SIG-M5 (cell line): ENCODE measurements around the gene TRPV5.

ENCODE experiments used
- DNase-seq: peaks from one replicate; lab custom pipeline; 2025; lab: John Stamatoyannopoulos, UW

TRPV5 gene

DNA sequence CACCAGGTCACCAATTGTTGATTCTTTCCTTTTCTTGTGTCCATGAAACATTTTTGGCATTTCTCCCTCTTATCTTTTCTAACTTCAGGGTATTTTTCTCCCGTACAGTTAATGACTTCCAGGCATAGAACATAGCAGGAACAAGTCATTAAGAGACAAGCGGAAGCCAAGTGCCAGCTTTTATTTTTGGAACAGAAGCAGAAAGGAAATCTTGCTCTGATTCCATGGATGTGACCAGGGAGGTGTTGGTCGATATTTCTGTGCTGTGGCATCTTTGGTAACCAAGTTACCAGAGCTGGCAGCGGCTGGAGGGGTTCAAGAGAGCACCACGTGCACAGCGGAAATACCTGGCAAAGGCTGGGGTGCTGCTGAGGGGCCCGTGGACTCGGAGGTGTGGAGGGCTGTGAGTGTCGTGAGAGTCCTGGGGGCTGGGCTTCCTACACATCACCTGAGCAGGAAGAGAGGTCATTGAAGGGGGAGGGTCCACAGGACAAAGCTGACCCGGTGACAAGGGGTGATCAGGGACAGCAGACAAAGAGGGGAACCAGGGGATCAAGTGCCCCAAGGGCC is 7.5 kb upstream of the TRPV5 start:
- DNase-seq = no peak

DNA sequence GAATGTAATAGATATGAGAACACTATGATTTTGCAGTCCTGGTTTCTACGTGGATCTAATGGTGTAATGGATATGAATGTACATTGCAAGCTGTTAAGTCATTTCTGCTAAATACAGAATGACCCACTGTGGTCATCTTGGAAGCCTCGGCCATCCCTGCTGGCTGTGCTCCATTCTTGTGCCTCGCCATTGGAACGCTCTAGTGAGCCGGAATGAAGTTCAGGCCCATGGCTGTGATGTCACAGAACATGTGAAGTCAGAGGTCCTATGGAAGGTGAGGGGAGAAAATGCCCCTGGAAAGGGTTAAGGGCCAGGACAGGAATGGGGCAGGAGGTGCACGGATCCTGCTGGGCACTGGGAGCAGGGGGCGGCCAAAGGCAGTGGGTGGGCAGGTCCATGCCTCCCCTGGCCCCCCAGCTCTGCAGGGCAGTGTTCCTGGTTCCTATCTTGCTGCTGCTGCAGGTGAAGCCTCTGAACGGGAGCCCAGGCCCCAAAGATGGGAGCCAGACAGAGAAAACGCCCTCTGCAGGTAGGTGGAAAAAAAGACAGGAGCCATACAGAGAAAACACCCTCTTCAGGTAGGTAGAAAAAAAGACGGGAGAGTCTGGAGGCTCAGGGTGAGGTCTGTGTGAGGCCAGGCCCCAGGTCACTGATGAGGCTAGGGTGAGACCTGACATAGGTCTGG is 5.8 kb upstream of the TRPV5 start, which contains the start of gene LLCFC1:
Gene LLCFC1, plus strand, starts transcription at position 259 of the 685 bp plus-strand sequence. Its CDS starts 138 bp downstream, at position 397.
- no peak for DNase-seq

DNA sequence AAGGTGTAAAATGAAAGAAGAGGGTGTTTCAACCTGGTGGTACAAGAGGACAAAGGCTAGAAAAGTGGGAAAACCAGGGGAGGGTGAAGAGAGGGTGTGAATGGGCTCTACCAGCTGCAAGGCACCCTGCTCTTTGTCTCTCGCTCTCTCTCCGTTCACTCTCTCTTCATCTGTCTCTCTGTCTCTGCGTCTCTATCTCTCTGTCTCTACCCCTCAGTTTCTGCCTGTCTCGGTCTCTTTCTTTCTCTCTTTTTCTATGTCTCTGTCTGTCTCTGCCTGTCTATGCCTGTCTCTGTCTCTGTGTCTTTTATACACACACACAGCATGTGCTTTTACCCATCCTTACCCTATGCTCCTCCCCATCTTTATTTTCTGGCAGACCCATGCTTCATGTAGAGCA is 5.1 kb upstream of the TRPV5 start:
- no peak for DNase-seq

DNA sequence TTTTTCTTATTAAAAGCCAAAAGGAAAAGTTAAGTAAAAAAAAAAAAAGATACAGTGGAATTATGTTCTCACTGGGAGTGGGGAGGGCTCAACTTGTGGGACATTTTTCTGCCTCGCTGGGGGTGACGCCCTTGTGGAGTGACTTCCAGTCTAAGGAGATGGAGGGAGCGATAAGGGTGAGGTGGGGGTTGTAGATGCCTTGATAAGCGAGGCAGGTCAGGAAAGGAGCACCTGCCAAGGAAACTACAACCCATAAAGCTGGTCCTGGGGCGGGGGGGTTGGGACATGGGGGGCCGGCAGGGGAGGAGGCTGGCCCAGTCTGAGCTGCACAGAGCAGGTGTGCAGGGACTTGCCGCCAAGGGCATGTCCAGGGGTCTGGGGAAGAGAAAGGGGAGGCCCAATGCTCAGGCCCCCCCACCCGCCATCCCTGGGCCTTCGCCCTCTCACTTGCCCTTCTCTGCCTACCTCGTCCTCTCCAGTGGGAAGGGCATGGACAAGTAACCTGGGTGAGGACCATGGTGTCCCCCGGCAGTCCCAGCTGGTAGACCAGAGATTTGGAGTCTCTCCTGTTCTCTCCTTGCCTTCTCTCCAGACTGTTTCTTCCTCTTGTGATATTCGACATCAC is 2.5 kb upstream of the TRPV5 start:
- DNase-seq = no peak

DNA sequence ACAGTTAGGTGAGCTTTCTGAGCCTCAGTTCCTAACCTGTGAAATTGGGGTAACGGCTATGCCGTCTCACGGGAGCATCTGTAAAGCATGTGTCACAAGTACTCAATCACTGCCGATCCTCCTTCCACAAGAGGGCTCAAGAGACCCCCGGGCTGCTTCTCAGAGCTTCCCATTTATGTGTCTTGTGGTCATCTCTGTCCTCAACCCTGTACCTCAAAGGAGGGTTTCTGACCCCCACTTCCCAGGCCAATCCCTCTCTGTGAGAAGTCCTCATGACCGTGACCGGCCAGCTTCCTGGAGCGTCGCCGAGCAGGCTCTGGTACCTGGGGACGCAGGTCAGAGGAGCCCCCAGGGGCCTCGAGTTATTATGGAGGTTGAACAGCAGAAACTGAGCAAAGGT is 510 bp upstream of the TRPV5 start:
- DNase-seq = no peak

DNA sequence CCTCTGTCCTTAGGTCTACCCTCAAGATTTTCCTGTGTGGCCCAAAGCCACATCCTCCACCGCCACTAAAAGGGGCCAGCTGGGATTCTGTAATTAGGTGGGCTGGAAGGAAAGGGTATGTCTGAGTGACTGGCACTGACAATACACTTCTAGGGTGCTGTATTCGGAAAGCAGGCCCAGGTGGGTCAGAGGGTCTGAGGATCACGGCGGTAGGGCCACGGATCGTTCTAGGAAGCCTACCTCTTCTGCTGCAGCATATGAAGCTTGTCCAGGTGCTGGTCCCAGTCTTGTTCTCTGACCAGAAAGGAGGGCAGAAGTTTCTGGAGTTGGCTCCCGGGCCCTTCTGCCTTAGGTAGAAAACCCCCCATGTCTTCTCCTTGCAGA is 462 bp downstream of the TRPV5 start:
- no peak for DNase-seq

DNA sequence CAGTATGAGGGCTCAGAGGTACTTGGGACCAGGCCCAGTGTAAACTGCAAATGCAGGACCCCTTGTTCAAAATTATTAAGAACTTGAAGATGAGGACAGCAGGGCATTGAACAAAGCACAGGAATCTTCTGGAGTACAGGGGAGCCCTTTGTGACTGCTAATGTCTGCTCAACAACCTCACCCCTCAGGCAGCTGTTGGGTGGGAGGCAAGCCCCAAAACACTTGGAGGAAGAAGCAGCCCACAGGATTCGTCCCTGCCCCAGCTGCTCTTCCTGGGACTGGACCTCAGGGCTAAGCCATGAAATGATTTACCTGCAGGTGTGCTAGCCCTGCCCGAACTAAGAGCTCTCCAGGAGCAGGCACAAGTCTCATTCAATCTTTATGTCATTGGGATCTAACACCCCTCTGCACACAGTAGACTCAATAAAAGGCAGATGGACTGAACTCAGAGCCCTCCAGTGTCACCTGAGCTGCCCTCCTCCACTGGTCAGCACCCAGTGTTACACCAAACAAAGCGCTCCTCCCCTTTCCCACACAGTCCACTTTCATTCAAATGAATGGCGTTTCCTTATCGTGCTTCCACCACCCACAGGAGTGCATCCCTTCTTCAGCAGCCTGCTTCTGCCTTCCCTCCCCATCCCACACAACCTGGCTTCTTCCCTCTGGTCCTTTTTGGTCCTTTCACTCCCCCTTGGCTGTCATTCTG is 1.0 kb downstream of the TRPV5 start:
- DNase-seq = no peak

DNA sequence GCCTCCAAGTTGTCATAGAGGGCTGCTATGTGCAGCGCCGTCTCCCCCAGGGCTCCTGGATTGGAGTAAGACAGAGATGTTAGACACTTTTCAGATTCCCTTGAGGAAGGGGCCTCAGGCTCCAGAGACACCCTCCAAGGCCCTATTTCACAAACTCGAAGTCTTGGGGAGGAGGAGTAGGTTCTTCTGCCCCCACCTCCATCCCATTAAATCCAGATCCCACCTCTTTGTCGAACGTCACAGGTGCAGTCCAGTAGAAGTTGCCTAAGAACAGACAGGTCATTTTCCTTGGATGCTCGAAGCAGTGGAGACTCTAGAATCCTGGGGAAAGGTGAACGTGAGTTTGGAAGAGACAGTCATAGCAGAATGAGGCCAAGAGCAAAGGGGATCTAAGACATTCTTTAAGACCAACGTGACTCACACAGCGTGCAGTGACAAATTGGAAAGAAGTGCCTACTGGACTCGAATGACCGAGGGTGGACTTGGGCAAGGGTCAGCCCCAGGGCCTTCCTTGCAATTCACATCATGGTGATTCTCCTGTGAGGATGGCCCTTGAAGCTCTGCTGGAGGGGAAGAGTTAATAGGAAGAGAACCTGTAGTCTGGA is 3.3 kb downstream of the TRPV5 start:
- no peak for DNase-seq

DNA sequence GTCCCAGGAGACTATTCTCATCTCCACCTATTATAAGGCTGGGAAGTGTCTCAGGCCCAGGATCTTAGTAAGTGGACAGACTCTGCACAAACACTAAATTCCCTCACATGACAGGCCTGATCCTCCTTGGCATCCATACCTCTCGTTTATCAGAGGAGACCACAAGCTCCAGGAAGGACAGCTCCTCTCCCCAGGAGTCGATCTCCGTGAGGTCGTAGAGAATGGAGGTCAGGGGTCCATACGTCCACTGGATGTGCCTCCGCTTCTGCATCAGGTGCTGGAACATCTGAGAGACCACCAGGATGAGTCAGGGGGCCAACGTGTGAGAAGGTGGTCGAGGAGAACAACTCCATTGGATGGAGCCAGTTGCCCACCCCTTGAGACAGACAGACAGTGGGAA is 5.6 kb downstream of the TRPV5 start:
- no peak for DNase-seq

DNA sequence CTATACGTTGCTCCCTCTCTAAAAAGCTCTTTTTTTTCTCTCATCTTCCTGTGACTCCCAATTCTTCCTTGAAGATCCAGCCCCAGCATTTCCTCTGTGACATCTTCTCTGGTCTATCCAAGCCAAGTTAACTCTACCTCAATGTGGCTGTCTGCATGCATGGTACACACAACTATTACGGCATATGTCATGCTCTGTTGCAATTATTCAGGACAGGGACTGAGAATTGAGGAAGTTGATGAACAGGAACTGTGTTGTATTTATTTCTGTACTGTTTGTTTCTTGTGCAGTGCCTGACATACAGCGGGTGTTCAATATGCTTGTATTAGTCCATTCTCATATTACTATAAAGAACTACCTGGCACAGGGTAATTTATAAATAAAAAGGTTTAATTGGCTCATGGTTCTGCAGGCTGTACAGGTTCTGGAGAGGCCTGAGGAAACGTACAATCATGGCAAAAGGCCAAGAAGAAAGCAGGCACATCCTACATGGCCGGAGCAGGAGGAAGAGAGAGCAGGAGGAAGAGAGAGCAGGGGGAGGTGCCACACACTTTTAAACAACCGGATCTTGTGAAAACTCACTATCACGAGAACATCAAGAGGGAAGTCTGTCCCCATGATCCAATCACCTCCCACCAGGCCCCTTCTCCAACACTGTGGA is 6.3 kb downstream of the TRPV5 start:
- DNase-seq = peak; percentile 81

DNA sequence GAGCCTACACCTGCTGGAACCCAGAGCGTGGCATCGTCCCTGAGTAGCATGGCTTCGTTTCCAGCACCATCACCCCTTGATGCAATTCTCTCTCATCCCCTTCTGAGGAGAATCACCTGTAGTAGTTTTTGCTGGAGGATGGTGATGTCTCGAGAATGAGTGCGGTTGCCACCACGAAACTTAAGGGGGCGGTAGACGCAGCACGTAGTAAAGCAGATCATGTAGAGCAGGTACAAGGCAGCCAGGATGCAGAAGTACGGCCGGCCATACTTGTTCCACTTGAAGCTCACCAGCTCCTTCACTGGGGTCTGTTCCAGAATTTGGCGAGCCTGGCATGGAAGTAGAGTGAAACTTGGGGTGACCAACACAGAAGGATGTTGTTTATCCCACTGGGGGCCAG is 8.1 kb downstream of the TRPV5 start:
- no peak for DNase-seq

DNA sequence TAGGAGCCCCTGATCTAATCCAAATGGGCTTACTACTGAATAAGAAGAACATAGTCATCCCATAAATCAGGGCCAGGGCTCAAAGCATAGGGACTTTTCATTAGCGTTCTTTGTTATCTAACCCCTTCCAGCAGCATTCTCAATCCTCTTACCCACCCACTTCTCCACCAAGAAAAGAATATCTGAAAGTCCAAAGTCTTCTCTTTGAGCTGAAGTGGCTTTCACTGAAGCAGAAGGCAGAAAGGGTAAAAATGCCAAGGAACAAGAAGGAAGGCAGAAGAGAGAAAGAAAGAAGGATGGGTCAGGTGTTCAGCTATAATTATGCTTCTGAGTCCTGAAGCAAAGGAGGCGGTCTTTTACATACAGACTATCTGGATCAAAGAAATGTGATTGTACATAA is 10.2 kb downstream of the TRPV5 start:
- no peak for DNase-seq

DNA sequence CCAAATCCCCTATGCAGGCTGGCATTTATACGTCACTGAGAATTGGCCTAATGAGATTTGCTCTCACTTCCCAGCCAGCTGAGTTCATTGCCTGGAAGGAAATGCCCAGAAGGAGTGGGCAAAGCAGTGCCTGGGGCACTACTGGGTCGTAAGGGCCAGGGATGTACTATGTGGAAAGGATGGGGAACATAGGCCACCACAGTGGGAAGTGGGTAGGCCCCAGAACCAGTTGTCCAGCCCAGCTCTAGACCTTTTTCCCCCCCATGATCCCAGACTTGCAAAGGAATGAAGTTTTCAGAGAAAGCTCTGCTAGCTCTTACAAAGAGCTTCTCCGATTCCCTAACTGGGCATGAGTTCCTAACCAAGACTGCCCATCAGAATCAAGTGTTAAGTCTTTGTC is 13.9 kb downstream of the TRPV5 start:
- DNase-seq = no peak

DNA sequence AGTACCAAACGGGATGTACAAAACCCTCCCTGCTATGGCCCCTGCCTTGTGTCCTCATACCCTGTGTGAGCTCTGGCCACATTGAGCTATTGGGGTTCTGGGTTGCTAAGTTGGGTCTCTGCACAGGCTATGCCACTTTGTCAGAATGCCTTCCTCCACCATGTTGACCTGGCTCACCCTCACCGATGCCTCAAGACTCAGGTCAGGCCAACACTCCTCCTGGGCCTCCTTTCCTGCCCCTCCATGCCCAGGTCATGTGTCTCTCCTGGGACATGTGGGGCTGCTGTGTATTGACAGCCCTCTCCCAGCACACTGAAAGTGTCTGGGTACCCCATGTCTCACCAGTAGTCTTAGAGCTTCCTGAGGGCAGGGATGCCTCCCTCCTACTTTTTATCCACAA is 14.6 kb downstream of the TRPV5 start:
- no peak for DNase-seq

DNA sequence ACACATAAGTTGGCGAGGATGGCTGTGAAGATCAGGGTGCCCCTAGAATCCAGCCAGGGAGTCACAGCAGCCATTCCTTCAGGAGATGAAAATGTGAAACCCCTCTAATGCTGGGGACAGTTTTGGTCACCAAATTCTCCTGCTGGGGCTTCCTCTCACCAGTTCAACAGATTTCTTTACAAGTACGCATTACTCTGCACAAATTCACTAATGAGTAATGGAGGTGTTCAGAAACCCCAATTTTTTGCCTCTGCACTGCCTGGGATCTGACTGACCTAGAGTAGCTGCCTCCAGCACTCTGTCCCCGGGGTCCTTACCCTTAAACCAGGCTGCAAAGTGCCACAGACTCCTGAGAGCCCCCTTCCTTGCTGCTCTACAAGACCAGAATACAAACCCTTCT is 16.1 kb downstream of the TRPV5 start:
- no peak for DNase-seq

DNA sequence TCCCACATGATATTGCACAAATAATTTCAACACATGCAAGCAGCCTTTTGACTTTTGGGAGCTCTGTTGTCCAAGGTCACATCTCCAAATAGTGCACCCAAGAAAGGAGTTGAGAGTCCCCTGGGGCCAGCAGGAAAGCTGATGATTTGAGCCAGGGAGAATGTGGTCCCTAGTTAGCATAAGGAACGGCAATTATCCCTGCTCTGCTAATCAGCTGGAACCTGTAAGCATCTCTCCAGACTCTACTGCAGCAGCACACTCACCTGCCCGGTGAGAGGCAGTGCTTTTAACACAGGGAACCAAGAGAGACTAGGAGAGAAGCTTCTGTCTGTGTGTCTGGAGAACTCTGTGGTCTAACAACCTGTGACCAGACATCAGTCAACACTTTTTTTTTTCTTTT is 17.0 kb downstream of the TRPV5 start:
- DNase-seq = no peak

DNA sequence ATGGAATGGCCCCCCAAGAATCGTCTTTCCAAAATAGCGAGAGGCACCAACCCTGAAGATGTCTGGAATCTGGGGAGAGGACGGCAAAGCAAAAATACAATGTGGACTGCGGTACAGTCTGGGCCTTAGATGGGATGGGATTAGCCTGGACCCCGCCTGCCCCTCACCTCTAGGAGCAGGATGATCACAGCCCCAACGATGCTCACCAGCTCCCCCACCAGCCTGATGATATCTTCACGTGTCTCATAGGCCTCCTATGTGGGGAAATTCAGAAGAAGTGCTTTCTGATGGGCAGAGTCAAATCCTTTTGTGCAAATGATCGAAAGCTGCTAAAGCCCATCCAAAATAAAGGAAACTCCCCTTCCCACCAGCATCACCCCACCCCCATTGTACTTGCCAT is 18.2 kb downstream of the TRPV5 start:
- no peak for DNase-seq

DNA sequence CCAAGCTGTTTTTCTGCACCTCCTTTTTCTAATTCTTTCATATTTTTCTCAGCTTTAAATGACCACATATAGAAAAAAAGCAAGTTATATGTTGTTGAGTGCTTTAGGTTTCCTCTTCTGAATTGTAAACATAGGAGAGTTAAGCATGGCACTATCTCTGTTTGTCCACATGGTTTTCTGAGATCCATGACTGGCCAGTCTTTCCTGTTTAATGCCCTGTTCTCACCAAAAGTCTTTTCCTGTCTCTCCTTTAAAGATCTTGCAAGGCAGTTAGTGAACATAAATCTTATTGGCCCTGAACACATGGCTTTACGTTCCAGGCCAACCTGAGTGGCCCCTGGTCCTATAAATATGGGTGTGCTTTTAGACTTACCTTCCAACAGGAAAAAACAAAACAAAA is 19.4 kb downstream of the TRPV5 start:
- DNase-seq = no peak

DNA sequence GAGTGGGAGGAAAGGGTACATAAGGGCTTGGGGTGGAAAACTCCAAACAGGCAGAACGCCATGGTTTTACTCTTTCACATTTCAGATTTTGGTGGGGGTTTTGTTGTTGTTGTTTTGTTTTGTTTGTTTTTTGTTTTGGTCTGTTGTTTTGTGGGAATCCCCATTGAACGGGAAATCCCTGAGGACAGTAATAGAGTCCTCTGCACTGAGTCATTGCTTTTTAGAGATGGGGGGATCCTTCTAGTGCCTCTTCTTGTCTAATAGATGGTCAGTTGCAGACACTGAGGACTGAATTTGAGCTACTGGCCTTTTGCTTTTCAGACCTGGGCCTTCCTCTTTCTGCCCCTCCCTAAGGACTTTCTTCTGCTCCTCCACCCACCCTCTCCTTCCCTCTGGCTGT is 20.0 kb downstream of the TRPV5 start:
- no peak for DNase-seq

DNA sequence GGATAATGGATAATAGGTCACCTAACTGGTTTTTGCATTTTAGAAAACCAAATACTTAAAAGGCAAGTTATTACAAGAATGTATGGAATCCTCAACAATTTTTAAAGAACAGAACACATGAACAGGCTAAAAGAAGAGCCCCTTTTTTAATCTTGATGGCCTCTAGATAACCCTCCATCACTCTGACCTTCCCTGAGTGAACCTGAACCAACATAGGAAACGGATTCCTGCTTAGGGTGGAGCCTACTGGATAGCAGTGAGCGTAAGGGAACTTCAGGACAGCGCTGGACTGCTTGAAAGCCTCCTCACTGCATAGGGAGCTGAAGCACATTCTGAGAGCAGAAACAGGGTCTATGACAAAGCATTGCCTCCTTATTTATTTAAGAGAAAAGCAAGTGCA is 20.5 kb downstream of the TRPV5 start:
- no peak for DNase-seq

DNA sequence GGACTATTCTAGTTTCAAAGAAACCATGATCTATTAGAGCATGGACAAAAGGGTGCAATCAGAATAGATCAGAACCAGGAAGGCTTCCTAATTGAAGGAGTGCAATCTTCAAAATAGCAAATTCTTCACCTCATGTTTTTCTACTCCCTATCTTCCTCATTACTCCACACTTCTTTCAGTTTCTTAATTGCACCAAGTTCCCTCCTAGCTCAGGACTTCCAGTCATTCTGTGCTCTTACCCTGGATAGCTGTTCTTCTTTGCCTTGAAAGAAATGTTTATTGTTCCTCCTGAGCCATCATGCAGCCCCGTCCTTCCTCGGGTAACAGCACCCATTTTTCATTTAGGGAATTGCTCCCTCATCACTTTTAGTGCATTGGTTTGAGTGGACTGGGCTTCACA is 23.1 kb downstream of the TRPV5 start:
- DNase-seq = no peak

DNA sequence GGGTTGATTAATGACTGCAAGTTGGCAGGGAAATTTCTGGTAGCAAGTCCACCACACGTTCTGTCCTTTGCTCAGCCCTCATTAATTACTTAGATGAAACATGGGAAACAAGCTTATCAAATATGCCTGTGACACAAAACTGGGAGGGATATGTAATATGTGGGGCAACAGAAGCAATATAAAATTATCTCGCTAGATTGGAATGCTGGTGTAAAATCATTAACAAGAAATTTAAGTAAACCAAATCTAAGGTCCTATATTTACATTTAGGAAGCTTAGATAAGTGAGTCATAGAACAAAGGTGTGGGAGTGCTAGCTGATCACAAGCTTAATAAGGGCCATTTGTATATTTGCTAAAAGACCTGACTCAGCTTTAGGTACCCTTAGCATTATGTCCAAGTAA is 23.5 kb downstream of the TRPV5 start:
- no peak for DNase-seq
